ENCODE measurements around the gene RPH3AL. TPM values are rescaled to one million over a fixed set of nuclear protein-coding genes. Genes with fewer than 3 reads are reported as not detected.

RPH3AL gene
- total RNA-seq, result 44.2 TPM

- Histone ChIP-seq H3K27ac (peak within 1 kb of the TSS; percentile 50 to 79), H3K36me3 (no peaks in the 10 kb centered on the region), H3K4me1 (no peaks in the 10 kb centered on the region), H3K27me3 (no peaks in the 10 kb centered on the region), H3K4me3 (no peak within 1 kb of the TSS), H3K9me3 (no peaks in the 10 kb centered on the region)
- DNase-seq (ENCODE audit: low spot score in 2 of 2), result no peak
- intact Hi-C loops (cut with DNase I), result no loop called here
- TF ChIP-seq, protein P1, sequence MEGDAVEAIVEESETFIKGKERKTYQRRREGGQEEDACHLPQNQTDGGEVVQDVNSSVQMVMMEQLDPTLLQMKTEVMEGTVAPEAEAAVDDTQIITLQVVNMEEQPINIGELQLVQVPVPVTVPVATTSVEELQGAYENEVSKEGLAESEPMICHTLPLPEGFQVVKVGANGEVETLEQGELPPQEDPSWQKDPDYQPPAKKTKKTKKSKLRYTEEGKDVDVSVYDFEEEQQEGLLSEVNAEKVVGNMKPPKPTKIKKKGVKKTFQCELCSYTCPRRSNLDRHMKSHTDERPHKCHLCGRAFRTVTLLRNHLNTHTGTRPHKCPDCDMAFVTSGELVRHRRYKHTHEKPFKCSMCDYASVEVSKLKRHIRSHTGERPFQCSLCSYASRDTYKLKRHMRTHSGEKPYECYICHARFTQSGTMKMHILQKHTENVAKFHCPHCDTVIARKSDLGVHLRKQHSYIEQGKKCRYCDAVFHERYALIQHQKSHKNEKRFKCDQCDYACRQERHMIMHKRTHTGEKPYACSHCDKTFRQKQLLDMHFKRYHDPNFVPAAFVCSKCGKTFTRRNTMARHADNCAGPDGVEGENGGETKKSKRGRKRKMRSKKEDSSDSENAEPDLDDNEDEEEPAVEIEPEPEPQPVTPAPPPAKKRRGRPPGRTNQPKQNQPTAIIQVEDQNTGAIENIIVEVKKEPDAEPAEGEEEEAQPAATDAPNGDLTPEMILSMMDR (IDR thresholded peaks at IDR 0.05), result no peak
Measured at GRCh38 chr17:352421-353212, at the start of gene RPH3AL. Gene RPH3AL (minus strand): TSS chr17:352807. CDS start chr17:327543, 25,264 bp downstream.

DNA sequence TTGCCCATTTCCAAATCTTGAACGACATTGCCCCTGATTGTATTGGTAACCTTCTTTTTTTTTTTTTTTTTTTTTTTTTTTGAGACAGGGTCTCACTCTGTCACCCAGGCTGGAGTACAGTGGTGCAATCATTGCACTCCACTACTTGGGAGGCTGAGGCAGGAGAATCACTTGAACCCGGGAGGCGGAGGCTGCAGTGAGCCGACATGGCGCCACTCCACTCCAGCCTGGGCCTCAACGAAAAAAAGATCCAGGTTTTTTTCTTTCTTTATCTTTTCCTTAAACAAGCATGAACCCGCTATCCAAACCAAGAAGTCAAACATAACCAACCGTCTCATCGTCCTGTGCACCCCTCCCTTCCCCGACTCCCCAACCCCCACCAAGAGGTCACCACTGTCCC lies 47.6 kb upstream of the RPH3AL start:
- H3K4me3 ChIP-seq, result no peak overlapping the region
- no peaks in the 10 kb centered on the region for H3K9me3 ChIP-seq
- TF ChIP-seq, protein P1 (IDR thresholded peaks at IDR 0.05), result no peak
- no peak overlapping the region for H3K27ac ChIP-seq
- no peak for DNase-seq (ENCODE audit: low spot score in 2 of 2)
- no peaks in the 10 kb centered on the region for H3K27me3 ChIP-seq
- no peaks in the 10 kb centered on the region for H3K4me1 ChIP-seq
- intact Hi-C loops (cut with DNase I), result no loop called here
- H3K36me3 ChIP-seq, result no peaks in the 10 kb centered on the region

GRCh38 chr17:396788-397187 lies 44.2 kb upstream of the RPH3AL start:
- Histone ChIP-seq H3K4me3 (no peak overlapping the region), H3K9me3 (no peaks in the 10 kb centered on the region), H3K27ac (no peak overlapping the region), H3K36me3 (no peaks in the 10 kb centered on the region), H3K27me3 (no peaks in the 10 kb centered on the region), H3K4me1 (no peaks in the 10 kb centered on the region)
- intact Hi-C loops (cut with DNase I), result no loop called here
- DNase-seq (ENCODE audit: low spot score in 2 of 2), result no peak
- TF ChIP-seq, protein P1 (IDR thresholded peaks at IDR 0.05), result no peak

DNA sequence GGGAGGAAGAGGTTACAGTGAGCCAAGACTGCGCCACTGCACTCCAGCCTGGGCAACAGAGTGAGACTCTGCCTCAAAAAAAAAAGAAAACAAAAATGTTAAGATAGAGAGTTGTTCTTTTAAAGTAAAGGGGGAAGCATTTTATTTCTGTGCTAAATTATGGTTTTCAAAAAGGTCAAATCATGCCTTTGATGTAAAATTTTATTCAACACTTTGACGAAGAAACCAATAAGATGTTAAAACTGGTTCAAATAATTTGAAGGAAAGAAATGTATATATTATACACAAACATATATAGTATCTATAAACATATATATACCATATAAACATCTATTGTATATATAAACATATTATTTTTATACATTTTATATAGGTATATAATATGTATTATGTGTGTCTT lies 43.4 kb upstream of the RPH3AL start:
- H3K27me3 ChIP-seq, result no peaks in the 10 kb centered on the region
- H3K27ac ChIP-seq, result no peak overlapping the region
- no peak overlapping the region for H3K4me3 ChIP-seq
- H3K36me3 ChIP-seq, result no peaks in the 10 kb centered on the region
- no peaks in the 10 kb centered on the region for H3K9me3 ChIP-seq
- TF ChIP-seq, protein P1 (IDR thresholded peaks at IDR 0.05), result no peak
- no peak for DNase-seq (ENCODE audit: low spot score in 2 of 2)
- intact Hi-C loops (cut with DNase I), result no loop called here
- H3K4me1 ChIP-seq, result no peaks in the 10 kb centered on the region

DNA sequence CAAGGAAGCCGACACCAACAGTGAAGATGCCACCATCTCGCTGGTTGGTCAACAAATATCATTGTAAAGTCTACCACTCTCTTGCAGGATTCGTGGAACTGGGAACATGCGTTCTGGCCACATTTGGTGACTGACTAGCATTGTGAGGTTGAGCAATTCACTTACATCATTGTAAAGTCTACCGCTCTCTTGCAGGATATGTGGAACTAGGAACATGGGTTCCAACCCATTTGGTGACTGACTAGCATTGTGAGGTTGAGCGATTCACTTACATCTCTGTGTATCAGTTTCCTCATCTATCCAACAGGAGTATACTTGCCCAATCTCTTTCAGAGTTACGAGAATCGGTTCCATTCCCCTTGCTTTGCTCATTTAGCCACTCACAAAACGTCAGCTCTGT lies 42.6 kb upstream of the RPH3AL start:
- DNase-seq (ENCODE audit: low spot score in 2 of 2), result no peak
- intact Hi-C loops (cut with DNase I), result no loop called here
- Histone ChIP-seq H3K36me3 (no peaks in the 10 kb centered on the region), H3K27ac (no peak overlapping the region), H3K4me3 (no peak overlapping the region), H3K27me3 (no peaks in the 10 kb centered on the region), H3K4me1 (no peaks in the 10 kb centered on the region), H3K9me3 (no peaks in the 10 kb centered on the region)
- TF ChIP-seq, protein P1 (IDR thresholded peaks at IDR 0.05), result no peak

Measured in ascending aorta (tissue), 2 donors.